OCI-M2 (cell line): ENCODE results near the gene TRIM59.

ENCODE experiments used
- DNase-seq: peaks from one replicate; lab custom pipeline; 2025; ENCODE audit not compliant: unreplicated experiment; lab: John Stamatoyannopoulos, UW

TRIM59 gene, protein sequence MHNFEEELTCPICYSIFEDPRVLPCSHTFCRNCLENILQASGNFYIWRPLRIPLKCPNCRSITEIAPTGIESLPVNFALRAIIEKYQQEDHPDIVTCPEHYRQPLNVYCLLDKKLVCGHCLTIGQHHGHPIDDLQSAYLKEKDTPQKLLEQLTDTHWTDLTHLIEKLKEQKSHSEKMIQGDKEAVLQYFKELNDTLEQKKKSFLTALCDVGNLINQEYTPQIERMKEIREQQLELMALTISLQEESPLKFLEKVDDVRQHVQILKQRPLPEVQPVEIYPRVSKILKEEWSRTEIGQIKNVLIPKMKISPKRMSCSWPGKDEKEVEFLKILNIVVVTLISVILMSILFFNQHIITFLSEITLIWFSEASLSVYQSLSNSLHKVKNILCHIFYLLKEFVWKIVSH

DNA sequence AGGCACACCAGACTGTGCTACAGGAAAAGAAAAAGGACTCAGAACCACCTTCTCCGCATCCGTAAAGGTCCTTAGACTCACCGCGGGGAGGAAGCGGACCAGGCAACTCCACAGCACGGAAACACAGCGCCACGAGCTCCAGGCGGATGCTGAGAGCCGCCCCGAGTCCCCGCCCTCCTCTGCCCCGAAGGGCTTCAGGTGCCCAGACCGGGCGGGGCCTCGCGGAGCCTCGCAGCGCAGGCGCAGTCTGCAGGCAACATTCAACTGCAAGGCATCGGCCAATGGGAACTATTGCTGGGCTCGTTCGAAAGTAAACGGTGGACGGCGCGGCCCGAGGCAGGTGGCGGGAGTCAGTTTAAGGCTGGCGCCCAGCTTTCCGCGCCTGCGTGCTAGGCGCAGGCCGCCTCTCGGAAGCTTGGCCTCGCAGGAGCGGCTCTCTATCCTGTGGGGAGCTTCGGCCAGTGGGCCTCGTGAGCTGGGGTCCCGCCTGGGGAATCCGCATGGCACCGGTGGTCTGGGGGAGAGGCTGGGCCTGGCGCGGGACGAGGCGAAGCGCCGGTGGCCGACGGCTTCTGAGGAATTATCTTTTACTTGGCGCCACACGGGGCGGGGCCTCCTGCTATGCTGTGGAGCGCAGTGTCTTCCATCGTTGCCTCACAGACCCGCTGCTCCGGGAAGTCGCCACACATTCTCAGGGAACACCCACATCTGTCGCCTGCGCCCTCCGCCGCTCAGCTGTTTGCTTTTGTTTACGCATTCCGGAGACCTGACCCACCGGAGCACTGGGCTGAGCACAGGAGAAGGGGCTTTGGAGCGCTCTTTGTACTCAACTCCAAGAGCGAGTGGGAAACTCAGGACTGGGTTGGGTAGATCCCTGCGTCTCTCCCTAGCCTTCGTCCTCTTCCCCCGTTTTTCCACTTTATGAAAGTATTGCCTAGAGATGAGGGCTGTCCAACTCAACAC lies at the start of gene TRIM59:
Gene TRIM59, minus strand, starts transcription at position 151 of the 963 bp plus-strand sequence. CDS start 10,603 bp downstream, outside the sequence.
- DNase-seq: peak; percentile 63

DNA sequence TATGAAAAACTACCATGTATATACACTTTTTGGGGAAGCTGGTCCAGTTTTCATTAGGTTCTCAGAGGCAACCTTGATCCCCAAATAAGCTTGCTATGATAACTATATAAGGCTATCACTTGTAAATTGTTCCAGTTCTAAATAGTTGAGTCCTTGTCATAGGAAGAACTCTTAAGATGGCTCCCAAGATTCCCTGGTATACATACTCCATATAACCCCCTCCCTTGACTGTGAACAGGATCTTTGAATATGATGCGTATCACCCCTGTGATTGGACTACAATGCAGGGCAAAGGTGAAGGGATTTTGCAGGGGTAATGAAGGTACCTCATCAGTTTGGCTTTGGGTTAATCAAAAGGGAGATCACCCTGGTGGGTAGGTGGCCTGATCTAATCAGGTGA lies 48.6 kb upstream of the TRIM59 start:
- DNase-seq: no peak

DNA sequence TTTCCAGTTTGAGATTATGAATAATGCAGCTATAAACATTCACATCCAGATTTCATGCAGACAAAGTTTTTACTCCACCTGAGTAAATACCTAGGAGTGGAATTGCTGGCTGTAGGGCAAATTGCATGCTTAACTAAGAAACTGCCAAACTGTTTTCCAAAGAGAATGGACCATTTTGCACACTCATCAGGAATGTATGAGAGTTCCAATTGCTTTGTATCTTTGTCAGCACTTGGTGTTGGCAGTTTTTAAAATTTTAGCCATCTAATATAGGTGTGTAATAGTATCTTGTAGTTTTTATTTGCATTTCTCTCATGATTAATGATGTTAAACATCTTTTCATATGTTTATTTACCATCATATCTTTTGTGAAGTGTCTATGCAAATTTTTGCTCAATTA lies 40.6 kb upstream of the TRIM59 start:
- no peak for DNase-seq

DNA sequence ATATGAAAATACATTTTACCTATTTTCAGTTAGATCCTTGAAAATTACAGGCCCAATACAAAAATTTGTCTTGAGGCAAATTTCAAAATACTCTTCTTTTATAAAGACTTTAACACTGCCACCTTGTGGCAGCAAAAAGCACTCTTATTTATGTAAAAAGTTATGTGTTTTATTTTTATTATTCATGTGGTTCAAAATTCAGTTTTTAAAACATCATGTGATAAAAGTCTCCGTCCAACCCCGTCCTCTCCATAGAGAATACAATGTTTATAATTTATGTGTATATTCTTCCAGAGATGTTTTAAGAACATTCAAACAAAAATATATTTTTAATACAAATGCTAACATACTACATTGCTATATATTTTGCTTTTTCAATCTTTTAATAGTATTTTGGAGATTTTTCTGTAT lies 36.9 kb upstream of the TRIM59 start:
- DNase-seq: no peak

DNA sequence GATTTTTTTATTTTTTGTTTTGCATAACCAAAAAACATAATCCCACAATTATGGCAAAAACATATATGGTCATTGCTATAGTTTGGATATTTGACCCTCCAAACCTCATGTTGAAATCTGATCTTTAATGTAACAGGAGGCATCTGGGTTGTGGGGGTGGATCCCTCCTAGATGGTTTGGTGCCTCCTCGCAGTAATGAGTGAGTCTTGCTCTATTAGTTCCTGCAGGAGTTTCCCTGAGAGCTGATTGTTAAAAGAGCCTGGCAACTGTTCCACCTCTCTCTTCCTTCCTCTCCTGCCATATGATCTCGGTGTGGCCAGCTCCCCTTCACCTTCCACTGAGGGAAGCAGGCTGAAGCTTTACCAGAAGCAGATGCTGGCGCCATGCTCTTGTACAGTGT lies 33.2 kb upstream of the TRIM59 start:
- DNase-seq: no peak

DNA sequence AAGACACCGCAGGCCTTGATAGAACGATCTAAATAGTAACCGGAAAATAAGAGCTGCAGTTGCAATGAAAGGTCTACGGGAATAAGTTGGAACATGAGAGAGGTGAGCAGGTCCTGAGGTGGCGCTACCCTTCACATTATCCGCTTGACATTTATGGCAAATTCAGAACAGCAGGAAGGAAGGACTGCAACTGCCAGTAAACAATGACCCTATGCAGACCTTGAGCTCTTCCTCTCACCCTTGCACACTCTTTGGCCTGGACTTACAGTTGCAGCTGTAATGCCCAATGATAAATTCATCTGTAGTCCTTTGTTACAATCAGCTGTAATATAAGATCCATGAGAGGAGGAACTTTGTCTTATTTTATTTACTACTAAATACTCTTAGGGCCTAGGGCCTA lies 32.3 kb upstream of the TRIM59 start:
- DNase-seq: no peak

DNA sequence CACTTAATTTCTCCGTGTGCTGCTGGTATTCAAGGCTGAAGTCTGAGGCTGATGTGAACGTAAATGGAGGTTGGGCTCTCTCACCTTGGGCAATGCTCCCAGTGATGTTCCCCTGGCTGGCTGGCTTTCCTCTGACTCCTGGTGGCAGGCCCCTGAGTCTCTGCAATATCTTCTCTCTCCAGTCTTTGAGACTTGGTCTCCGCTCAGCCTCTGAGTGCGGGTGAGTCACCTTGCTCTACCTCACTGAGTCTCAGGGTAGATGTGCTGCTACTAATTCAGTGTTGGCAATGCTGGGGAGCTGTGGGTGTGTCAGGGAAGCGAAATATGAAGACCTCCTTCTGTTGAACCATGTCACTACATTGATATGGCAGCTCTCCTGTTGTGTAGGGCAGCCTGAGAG lies 31.3 kb upstream of the TRIM59 start:
- no peak for DNase-seq

DNA sequence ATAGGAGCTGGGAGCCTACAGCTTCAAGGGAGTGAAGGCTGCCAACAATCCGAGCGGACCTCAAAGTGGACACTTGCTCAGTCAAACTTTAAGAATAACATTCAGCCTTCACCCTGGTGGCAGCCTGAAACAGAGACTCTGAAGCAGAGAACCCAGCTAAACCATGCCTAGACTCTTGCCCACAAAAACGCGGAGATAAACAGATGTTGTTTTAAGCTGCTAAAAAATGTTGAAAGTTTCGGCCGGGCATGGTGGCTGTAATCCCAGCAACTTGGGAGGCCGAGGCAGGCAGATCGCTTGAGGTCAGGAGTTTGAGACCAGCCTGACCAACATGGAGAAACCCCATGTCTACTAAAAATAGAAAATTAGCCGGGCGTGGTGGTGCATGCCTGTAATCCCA lies 29.8 kb upstream of the TRIM59 start:
- no peak for DNase-seq

DNA sequence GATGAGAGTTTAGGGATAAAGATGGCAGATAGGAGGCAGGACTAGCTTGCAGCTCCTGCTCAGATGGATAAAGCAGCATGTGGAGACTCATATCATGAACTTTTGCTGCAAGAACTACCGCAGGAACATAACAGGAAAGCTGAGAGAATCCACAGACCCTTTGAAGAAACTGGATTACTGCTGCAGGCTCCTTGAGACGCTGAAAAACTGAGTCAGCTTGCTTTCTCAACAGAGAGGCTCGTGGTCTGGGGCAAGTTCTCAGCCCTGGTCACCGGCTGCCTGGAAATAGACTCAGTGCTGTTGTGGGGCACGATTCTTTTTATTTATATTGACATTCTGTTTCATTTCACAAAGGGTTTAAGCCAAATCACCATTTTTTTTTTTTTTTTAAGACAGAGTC lies 28.8 kb upstream of the TRIM59 start:
- DNase-seq: no peak

DNA sequence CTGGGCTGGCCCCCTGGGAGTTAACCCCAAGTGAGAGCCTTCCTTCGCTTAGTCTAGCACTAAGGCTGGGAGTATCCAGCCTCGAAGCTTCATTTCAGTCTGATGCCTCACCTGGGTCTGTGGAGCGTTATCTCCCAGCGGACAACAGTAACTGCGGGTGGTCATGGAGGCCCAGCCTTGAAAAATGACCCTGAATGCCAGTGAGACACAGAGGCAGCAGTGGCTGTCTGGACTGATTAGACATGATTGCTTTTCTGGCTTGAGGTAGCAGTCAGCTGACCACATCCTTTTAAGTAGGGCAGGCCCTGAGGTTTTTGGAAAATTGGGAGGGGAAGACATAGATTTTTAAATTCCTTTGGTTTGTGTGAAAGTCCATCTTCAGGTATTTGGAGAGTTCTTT lies 28.2 kb upstream of the TRIM59 start:
- no peak for DNase-seq

DNA sequence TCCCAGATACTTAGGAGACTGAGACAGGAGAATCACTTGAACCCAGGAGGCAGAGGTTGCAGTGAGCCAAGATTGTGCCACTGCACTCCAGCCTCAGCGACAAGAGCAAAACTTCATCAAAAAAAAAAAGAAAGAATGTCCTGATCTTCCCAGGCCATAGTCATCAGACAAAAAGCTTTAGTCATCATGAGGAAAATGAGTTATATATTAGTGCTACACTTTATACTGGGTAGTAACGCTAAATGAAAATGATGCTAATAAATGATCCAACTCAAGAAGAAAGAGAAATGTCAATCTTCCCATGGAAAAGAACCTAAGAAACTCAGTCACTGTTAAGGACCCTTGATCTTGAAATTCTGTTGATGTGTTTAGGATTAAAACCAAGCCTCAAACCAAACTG lies 26.3 kb upstream of the TRIM59 start:
- no peak for DNase-seq

DNA sequence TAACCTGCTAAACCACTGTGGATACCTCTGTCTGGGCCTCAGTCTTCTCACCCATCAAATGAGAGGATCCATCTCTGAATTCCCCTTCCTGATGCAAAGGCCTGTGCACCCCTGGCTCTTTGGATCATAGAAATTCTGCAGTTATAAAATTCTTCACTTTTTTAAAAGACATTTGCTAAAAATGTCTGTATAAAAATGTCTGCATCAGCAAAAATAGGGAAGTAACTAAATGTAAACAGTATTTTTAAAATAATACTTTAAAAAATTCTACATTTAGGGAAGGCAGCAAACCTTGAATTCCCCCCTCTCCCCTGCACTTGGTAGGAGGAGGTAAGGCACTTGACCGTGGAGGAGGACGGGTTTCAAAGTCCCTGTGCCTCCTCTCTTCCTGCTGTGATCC lies 25.6 kb upstream of the TRIM59 start:
- no peak for DNase-seq

DNA sequence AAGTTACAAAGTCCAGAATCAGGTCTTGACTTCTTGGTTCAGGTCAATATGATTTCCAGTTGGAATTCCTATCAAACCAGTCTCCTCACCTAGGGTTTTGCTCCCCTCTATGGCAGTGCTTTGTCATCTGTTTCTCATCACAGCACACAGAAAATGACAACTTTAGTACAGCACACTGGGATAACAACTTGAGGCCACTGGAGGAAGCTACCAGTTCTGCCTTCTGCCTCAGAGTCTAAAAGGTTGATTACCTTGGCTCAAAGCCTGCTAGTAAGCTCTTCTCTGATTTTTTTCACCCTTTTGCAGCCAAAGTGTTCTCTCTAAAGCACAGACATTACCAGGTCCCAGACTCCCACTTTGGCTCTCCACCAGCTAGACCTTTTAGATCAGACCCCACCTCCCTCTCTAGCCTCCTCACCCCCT lies 24.8 kb upstream of the TRIM59 start:
- DNase-seq: no peak

DNA sequence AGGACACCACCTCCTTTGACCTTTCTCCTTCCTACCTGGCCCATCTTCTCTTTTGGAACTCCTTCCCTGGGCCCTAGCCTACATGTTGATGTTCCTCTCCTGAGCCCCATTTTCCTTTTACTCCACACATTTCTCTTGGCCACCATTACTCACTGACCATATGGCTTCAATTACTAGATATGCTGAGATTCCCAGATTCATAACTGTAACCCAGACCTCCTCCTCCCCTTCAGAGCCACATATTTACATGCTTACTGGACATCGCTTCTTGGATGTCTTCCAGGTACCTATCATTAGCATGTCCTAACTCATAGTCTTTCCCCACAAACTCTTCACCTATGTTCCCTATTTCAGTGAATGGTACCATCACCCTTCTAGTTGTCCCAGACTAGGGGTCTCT lies 24.4 kb upstream of the TRIM59 start:
- no peak for DNase-seq

DNA sequence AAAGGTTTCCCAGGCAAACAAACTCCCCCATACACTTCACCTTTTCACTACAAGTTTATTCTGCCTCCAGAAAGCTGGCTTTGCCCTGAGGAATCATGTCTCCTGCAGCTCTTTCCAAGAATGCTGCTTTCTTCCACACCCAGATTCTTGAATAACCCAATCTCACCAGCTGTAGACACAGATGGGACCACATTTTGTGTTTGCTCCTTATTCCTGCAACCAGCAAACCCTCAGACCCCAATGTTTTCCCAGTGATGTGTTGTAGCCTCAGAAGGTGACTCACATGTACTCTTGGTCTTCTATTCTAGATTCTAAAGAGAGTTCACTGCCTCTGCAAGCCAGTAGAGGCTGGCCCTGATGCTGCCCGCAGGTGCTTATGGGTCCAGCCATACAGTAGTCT lies 23.6 kb upstream of the TRIM59 start:
- DNase-seq: no peak

DNA sequence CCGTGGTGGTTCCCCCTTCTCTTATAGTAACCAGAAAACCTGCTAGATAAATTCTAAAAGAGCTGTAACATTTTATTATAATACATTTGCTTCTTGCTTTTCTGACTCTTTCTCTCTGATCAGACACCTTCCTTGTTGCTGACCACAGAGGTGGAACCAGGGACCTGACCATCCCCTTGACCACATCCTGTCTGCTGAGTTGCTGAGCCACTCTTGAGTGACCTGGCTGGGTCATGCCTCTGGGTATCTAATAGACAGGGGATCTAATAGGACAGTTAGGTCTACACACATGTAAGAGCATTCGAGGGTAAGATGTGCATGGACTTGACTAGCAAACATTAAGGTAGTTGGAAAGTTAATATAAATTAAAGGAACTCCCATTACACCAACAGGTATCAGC lies 22.8 kb upstream of the TRIM59 start:
- DNase-seq: no peak

DNA sequence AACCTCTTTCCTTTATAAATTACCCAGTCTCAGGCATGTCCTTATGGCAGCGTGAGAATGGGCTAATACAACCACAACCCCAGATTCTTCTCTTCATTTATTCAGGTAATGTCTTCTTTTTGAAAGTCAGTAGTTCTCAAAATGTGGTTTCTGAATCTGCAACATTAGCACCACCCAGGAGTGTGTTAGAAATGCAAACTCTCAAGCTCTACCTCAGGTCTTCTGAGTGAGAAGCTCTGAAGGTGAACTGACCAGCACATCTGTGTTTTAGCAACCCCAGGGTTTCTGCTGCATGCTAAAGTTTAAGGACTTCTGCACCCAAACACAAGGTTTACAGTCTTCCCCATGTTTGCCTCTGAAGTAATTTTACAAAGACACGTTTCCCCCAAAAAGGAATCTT lies 22.3 kb upstream of the TRIM59 start:
- DNase-seq: no peak

DNA sequence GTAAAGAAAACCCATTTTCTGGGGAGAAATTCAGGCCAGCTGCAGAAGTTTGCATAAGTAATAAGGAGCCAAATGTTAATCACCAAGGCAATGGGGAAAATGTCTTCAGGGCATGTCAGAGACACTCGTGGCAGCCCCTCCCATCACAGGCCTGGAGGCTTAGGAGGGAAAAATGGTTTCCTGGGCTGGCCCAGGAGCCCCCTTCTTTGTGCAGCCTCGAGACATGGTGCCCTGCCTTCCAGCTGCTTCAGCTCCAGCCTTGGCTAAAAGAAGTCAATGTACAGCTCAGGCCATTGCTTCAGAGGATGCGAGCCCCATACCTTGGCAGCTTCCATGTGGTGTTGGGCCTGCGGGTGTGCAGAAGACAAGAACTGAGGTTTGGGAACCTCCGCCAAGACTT lies 20.6 kb upstream of the TRIM59 start:
- no peak for DNase-seq

DNA sequence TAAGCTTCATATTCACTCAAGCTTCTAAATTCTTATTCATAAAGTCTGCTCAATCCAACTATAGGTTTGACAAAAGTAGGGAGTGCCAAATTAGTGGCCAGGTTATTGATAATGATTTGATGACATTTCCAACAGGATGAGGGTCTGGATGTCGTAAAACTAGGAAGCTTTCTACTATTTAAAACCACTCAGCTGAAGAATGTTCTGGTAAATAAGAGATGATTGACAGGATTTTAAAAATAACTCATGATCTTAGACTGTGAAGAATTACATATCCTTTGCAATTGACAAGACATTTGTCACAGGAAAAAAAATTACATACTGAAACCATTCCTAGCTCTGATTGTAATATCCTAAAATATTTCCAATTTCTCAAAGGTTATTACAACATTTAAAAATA lies 15.4 kb upstream of the TRIM59 start:
- DNase-seq: no peak

DNA sequence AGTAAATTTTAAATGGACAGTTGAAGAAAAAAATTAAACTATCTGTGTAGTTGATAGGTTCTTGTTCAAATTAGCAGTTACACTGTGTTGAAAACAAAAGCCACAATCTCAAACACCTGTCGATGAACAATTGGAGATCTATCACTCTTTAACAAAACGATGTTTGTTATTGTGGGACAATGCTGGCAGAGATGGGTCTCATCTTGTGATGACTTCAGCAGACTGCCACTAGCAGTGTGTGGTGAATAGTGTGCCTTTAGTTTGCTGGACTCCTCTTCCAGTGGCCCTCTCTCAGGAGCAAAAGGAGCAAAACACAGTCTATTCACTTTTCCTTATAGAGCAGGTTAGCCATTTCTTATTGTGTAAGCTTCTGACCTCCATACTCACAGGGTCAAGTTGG lies 14.7 kb upstream of the TRIM59 start:
- DNase-seq: no peak

DNA sequence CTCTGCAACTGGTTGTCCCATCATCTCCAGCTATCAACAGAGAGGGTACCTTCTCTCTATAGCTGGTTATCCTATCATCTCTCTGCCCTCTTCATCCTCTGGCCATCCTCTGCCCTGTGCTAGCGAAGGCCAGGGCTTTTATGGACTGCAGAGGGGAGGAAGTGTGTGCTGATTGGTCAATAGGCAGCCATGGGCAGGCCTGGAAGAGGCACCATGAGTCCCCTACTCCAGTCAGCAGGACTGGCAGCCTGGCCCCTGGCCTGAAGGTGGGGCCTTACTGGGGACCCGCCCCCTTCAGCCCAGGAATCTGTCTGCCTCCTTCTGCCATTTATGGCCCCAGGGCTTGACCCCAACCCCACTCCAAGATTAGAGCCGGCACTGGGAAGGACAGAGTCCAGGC lies 10.4 kb upstream of the TRIM59 start:
- no peak for DNase-seq

DNA sequence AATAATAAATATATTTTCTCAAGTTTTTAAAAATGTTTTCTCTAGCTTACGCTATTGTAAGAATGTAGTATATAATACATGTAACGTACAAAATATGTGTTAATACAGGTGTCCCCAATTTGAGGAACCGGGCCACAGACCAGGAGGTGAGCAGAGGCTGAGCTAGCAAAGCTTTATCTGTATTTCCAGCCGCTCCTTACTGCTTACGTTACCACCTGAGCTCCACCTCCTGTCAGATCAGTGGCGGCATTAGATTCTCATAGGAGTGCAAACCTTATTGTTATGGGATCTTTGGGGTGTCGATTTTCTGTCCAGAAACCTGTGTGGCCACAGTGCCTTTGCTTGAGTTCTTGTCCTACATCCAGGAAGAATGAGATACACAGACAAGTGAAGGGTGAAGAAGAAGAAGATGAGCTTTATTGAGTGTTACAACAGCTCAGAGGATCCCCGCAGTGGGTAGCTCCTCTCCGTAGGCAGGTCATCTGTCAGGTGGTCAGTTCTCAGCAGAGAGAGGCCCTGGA lies 9.9 kb upstream of the TRIM59 start:
- DNase-seq: no peak
